Duodenal mucosa (tissue), 2 donors: ENCODE measurements around the gene PTN.

Experiments used
- H3K27ac ChIP-seq: one replicate; pipeline ENCODE4 v1.7.0; 2013; ENCODE audit warnings: low read depth, low read length
- H3K27me3 ChIP-seq, 2 donors: one replicate each; pipeline ENCODE4 v1.7.0; 2013; ENCODE audit warnings: low read length in 2 of 2, control low read depth in 1 of 2; ENCODE audit not compliant: insufficient read depth in 2 of 2, control insufficient read depth in 1 of 2
- H3K36me3 ChIP-seq, 2 donors: one replicate each; pipeline ENCODE4 v1.7.0; 2013; ENCODE audit warnings: low read length in 2 of 2, control low read depth in 1 of 2; ENCODE audit not compliant: insufficient read depth in 2 of 2, control insufficient read depth in 1 of 2
- H3K4me1 ChIP-seq, 2 donors: one replicate each; pipeline ENCODE4 v1.7.0; 2013; ENCODE audit warnings: low read length in 2 of 2, control low read depth in 1 of 2; ENCODE audit not compliant: insufficient read depth in 2 of 2, control insufficient read depth in 1 of 2
- H3K4me3 ChIP-seq, 2 donors: one replicate each; pipeline ENCODE4 v1.7.0; 2013; ENCODE audit warnings: low read length in 2 of 2, low read depth in 1 of 2
- H3K9ac ChIP-seq, 2 donors: one replicate each; pipeline ENCODE4 v1.7.0; 2013; ENCODE audit warnings: low read length in 2 of 2, low read depth in 1 of 2
- H3K9me3 ChIP-seq, 2 donors: one replicate each; pipeline ENCODE4 v1.7.0; 2013; ENCODE audit warnings: low read length in 2 of 2, control low read depth in 1 of 2; ENCODE audit not compliant: control insufficient read depth in 1 of 2

The PTN gene

GRCh38 chr7:137354961-137355360 lies 11.4 kb upstream of the PTN start:
- H3K9me3 ChIP-seq = peaks cover 10% of the 10 kb centered on the region in 2 donors
- no peak overlapping the region for H3K9ac ChIP-seq
- H3K4me3 ChIP-seq = no peak overlapping the region
- H3K27ac ChIP-seq = no peak overlapping the region
- H3K36me3 ChIP-seq = no peaks in the 10 kb centered on the region
- H3K4me1 ChIP-seq = no peaks in the 10 kb centered on the region
- no peaks in the 10 kb centered on the region for H3K27me3 ChIP-seq

GRCh38 chr7:137354396-137354795 lies 10.9 kb upstream of the PTN start:
- Histone ChIP-seq H3K9ac (no peak overlapping the region), H3K4me1 (no peaks in the 10 kb centered on the region), H3K4me3 (no peak overlapping the region), H3K27me3 (no peaks in the 10 kb centered on the region), H3K36me3 (no peaks in the 10 kb centered on the region), H3K27ac (no peak overlapping the region), H3K9me3 (peaks cover 5 to 10% of the 10 kb centered on the region in 2 donors)

DNA sequence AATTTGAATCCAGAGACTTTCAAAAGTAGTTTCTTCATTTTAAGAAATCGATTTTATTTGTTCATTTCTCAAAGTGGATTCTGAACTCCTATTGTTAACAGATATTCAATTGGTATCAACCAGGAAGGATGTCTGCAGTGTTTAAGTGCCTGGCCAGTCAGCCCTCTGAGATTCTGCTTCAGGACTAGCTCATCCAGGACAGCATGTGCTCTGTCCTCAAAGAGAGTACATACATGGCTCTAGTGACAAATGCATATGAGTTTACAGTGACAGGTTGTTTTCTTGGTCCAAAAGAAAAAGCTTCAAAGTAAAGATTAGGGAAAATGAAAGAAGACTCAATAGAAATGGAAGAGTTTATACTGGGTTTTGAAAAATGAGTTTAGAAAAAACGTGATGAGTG lies 8.4 kb upstream of the PTN start:
- H3K36me3 ChIP-seq = no peaks in the 10 kb centered on the region
- H3K4me3 ChIP-seq = no peak overlapping the region
- no peak overlapping the region for H3K27ac ChIP-seq
- no peak overlapping the region for H3K9ac ChIP-seq
- no peaks in the 10 kb centered on the region for H3K27me3 ChIP-seq
- H3K4me1 ChIP-seq = no peaks in the 10 kb centered on the region
- peaks cover 0 to 2% of the 10 kb centered on the region in 2 donors for H3K9me3 ChIP-seq

GRCh38 chr7:137345799-137346449 lies 2.4 kb upstream of the PTN start:
- H3K36me3 ChIP-seq = no peaks in the 10 kb centered on the region
- H3K27ac ChIP-seq = no peak overlapping the region
- no peak overlapping the region for H3K4me3 ChIP-seq
- no peaks in the 10 kb centered on the region for H3K9me3 ChIP-seq
- no peaks in the 10 kb centered on the region for H3K27me3 ChIP-seq
- no peak overlapping the region for H3K9ac ChIP-seq
- H3K4me1 ChIP-seq = no peaks in the 10 kb centered on the region

- no peak overlapping the region for H3K9ac ChIP-seq
- peak overlapping the region; percentile 14 to 41 for H3K4me3 ChIP-seq
- no peak overlapping the region for H3K27ac ChIP-seq
- peaks cover 0 to under 1% of the 10 kb centered on the region in 2 donors for H3K9me3 ChIP-seq
- H3K36me3 ChIP-seq = no peaks in the 10 kb centered on the region
- H3K4me1 ChIP-seq = no peaks in the 10 kb centered on the region
- H3K27me3 ChIP-seq = no peaks in the 10 kb centered on the region
These were observed 688 bp downstream of the PTN start for GRCh38 chr7:137342828-137343261.

GRCh38 chr7:137342265-137342664 lies 1.3 kb downstream of the PTN start:
- Histone ChIP-seq H3K9me3 (peaks cover 0 to 3% of the 10 kb centered on the region in 2 donors), H3K27me3 (no peaks in the 10 kb centered on the region), H3K36me3 (no peaks in the 10 kb centered on the region), H3K27ac (no peak overlapping the region), H3K9ac (no peak overlapping the region), H3K4me1 (no peaks in the 10 kb centered on the region), H3K4me3 (no peak overlapping the region)

DNA sequence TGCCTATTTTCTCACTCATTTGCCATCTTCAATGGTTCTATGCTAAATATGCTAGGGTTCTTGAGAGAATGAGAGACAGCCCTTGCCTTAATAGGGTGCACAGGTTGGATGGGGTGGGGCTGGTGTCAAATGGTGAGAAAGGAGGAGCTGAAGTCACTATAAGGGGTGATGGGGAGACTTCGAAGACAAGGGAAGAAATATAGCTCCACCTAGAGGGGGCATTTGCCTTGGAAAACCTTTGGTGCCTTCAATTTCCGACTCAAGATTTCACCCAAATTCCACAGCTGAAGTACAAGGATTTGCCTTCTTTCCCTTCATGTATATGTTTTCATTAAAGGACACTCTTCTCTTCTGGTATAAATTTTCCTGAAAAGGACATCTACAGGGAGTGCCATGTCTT lies 5.6 kb downstream of the PTN start:
- no peak overlapping the region for H3K27ac ChIP-seq
- H3K4me1 ChIP-seq = no peaks in the 10 kb centered on the region
- H3K9ac ChIP-seq = no peak overlapping the region
- H3K27me3 ChIP-seq = no peaks in the 10 kb centered on the region
- H3K4me3 ChIP-seq = no peak overlapping the region
- H3K36me3 ChIP-seq = no peaks in the 10 kb centered on the region
- H3K9me3 ChIP-seq = peaks cover 0 to 3% of the 10 kb centered on the region in 2 donors

DNA sequence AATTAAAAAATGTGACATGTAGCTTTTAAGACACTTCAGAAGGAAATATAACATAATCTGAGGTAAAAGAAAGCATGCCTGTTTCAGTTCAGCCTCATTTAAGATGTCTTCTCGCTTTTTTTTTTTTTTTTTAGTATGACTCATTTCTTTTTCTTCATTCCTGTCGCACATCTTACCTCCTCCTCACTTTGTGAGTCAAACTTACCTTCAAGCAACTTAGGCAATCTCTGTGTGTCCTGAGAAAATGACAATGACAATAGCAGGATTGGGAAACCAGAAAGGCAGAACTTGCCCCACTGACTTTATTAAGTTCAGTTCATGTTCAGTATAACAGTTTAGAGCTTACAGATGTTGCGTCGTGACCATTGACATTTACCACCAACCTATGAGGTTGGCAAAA lies 7.7 kb downstream of the PTN start:
- Histone ChIP-seq H3K36me3 (no peaks in the 10 kb centered on the region), H3K9ac (no peak overlapping the region), H3K4me3 (no peak overlapping the region), H3K27me3 (no peaks in the 10 kb centered on the region), H3K4me1 (no peaks in the 10 kb centered on the region), H3K27ac (no peak overlapping the region), H3K9me3 (peaks cover 0 to 3% of the 10 kb centered on the region in 2 donors)

DNA sequence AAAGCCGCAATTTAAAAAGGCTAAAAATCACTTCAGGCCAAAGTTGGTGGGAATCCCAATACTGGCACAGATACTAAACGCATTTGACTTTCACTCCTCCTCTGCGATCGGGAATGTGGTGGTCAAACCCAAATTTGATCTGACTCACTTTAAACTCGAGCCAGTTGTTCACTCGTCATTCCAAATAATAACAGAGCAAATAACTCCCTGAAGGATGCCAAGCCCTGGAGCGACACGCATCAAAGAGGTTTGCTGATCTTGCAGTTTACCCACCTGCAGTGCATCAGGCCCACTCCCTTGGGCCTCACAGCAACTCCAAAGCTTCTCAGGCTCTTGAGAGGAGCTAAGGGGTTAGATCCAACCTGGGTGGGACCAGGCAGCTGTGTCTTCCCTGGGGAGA lies 12.2 kb downstream of the PTN start:
- H3K36me3 ChIP-seq = no peaks in the 10 kb centered on the region

GRCh38 chr7:137329411-137329810 lies 14.1 kb downstream of the PTN start:
- Histone ChIP-seq H3K27ac (no peak overlapping the region), H3K27me3 (no peaks in the 10 kb centered on the region), H3K9ac (no peak overlapping the region), H3K4me1 (no peaks in the 10 kb centered on the region), H3K36me3 (no peaks in the 10 kb centered on the region), H3K9me3 (no peaks in the 10 kb centered on the region), H3K4me3 (no peak overlapping the region)

More for the DNA sequence above, 12.2 kb downstream of the PTN start:
- Histone ChIP-seq H3K9ac (no peak overlapping the region), H3K27me3 (no peaks in the 10 kb centered on the region), H3K9me3 (no peaks in the 10 kb centered on the region), H3K4me1 (no peaks in the 10 kb centered on the region), H3K4me3 (no peak overlapping the region), H3K27ac (no peak overlapping the region)
